ENCODE measurements around the gene RHBDL3.

DNA sequence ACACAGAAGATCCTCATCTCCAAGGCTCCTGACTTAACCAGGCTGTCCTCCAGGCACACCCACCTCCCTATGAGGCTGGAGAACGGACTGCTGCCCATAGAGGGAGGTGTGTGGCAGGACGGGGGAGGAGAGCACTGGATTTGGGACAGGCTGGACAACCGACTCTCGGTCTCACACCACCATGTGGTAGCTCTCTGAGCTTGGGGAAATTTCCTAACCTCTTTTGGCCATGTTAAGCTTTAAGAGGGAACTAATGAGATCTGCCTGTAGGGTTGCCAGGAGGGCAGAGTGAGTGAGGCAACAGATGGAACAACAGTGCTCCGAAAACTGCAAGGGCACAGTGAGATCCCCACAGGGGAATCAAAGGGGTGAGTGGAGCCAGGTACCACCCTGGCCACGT is 32.7 kb downstream of the RHBDL3 start:
- no peak for TF ChIP-seq POLR2AphosphoS5 (IDR thresholded peaks at IDR 0.05; ENCODE audit: borderline replicate concordance, low read depth, low read length)
- no peak for TF ChIP-seq EZH2 (IDR thresholded peaks at IDR 0.05)
